DMS114 treated with DMSO at 0.1 percent for 48 hours (cell line): Measurements from ENCODE around the gene ITGB2.
"Not testable (repeated sequence)": the region's sequence is repeated elsewhere in the genome, so short reads cannot be mapped to it uniquely, and the experiment has no call there.

ENCODE experiments used
- DNase-seq: peaks from one replicate; lab custom pipeline; 2025; ENCODE audit not compliant: unreplicated experiment; lab: John Stamatoyannopoulos, UW

Gene ITGB2

DNA sequence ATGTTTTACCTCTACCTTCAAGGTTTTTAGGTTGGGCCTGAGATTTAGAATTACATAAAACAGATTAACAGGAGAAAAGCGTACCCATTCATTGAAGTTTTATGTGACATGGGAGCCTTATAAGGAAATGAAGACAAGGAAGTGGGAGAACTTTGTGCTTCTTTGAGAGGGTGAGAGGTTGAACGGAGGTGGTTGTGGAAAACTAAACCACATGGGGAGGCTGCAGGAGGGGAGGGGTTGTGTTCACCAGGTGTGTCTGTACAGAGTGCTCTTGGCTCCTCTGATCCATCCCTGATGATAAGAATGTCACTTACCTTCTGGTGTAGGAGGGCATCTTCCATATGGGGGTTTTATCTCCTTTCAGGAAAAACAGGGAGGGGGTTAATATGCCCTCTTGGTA, 21.9 kb upstream of the ITGB2 start:
- no peak for DNase-seq

DNA sequence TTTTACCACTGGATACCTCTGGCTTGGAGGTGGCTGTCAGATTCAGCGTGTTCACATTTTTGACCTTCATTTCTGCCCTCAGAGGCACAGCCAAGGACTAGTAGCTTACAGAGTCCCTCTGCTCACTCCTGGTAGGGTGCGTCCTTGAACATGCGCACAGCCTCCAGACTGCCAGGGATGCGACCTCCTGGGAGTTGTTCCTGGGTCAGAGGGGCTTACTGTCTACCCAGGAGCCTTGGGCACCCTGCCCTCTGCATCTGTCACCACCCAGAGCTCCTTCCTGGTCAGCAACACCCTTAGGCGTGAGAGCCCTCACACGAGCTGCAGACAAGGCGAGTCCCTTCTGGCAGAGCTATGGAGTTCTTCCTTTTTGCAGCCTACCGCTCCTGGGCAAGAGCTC, 20.9 kb upstream of the ITGB2 start:
- DNase-seq = no peak

DNA sequence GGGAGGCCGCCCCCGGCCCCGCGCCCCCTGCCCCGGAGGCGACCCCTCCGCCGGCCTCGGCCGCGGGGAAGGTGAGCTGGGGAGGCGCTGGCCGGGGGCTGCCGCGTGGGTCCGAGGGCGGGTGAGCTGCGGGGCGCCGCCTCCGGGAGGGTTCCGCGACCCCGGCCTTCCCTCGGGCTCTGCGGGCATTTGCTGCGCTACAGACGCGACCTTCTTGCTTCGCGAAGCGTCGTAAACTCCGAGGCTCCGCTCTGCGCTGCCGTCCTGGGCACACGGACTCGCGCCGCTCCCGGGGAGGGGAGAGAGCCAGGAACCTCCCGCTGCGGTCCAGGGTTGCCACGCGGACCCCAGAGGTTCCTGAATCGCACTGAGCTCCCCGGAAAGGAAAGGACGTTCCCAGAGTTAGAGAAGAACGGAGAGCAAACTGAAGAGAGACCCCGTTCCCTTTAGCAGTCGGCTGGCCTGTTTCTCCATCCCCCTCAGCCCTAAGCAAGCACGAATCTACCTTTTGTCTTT, 19.5 kb upstream of the ITGB2 start:
- DNase-seq = no peak

DNA sequence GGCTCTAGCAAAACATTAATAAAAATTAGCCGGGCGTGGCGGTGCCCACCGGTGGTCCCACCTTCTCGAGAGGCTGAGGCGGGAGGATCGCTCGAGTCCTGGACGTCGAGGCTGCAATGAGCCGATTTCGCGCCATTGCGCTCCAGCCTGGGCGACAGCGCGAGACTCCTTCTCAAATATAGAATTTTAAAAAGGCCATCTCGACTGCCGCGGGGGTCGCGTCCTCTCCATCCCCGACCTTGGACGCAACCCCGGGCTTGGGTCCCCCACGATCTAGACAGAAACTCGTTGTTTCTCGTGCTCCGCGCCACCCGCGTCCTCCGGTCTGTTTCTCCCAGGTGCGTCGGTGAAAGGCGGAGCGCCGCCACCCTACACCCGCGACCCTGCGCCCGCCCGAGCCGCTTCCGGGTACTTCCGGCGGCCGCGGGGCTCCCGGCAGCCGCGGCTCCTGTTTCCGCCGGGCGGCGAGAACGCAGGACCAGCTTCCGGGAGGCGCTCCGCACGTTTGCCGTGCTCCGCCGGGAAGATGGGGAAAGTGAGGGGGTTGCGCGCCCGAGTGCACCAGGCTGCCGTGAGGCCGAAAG, 18.9 kb upstream of the ITGB2 start, which contains the start of gene SLX9:
Gene SLX9, plus strand, starts transcription at position 498 of the 584 bp plus-strand sequence. Its CDS starts 29 bp downstream, at position 527.
- DNase-seq = peak; percentile 38

DNA sequence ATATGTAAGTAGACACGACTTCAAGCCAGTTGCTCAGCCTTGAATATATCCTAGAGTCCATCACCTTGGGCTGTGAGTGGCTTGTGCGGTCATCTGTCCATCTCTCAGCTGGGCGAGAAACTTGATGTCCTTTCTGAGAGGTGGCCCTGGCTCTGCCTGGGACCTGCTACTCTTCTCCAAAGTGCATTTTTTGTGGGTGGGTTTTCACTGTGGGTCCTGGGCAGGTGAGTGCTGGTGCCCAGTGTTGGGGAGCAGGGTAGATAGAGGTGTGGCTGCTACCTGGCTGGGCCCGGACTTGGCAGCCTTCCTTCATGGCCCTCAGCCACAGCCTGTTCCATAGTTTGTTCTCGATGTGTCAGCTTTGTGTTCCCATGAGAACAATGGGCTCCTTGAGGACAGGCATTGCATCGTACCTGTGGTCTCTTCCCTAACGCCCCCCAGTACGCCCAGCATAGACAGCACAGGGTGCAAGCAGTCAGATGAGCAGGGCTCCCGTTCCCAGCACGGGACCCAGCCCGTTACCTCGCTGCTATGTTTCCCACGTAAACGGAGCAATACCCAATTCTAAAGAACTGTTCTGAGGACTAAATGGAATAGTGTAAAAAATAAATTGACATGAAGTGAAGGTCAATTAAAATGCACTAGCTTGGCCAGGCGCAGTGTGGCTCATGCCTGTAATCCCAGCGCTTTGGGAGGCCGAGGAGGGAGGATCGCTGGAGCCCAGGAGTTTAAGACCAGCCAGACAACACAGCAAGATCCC, 18.3 kb upstream of the ITGB2 start:
- no peak for DNase-seq

DNA sequence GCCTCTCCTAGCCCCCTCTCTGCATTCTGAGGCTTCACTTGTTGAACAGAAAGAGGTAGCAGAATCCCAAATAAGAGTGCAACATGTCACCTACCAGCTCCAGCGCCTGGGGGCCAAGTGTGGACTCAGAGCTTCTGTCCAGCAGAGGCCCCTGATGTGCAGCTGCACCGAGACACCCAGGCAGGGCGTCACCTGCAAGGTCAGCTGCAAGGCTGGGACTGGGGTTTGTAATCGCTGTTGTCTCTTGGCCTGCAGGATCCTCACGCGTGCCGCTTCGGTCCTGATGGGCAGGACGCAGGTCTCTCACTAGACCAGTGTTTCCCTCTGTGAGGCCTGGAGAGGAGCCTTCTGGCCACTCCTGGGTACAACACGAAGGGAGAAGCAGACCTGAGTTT, 14.8 kb upstream of the ITGB2 start:
- no peak for DNase-seq

DNA sequence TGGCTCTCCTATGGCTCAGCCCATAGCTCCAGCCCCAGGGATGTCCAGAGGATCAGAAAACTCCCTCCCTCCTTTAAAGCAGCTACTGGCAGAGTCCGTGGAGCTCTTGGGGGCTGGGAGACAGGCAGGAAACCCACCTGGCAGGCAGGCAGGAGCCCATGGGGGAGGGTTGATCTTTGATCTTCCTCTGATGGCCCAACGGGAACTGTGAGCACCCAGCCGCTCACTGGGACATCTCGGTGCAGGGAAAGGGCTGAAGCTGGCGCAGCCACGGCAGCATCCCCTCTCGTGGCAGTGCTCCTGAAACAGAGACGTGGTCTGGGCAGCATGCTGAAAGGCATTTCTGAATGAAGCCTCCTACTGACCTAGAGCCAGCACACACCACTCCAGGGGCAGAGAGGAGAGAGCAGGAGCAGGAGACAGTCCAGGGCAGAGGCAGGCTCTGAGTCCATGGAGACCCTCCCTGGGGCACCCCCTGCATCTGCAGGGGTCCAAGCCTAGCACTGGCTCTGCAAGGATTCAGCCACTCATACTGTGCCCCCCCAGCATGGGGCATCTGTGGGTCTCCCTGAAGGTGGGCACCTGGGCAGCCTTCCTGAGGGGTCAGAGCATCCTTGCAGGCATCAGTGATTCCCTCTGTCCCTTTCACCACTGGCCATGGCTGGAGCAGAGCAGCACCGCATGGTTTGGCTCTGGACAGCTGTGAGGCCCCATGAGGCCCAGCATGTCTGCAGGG, 14.3 kb upstream of the ITGB2 start:
- no peak for DNase-seq

DNA sequence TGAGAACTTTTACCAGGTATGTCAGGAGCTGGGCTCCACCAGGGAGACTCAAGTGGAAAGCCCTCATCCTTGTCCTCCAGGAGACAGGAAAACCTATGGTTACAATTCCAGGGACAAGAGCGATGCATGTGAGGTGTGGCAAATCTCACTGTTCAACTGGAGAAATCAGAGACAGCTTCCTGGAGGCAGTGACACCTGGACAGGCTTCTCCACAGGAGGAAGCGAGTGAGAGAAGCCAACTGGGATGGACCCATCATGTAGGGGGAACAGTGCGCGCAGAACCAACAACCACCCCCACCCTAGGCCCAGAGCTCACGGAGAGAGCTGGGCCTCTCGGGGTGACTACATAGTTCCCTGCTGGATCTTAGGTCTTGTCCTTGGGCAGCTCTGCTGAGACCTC, 13.6 kb upstream of the ITGB2 start:
- DNase-seq = no peak

DNA sequence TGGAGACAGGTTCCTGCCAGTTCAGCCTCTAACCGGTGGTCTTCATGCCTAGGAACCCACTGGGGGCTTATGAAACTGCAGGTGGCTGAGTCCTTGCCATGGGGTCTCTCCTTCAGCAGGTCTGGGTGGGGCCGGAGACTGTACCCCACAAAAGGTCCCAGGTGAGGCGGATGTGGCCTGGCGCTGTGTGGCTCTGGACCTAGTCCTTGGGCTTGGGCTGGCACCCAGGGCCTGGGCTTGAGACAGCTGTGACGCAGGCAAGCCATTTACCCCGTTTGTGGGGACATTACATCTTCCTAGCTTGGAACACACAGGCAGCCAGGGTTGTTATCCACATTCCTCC, 13.2 kb upstream of the ITGB2 start:
- no peak for DNase-seq

DNA sequence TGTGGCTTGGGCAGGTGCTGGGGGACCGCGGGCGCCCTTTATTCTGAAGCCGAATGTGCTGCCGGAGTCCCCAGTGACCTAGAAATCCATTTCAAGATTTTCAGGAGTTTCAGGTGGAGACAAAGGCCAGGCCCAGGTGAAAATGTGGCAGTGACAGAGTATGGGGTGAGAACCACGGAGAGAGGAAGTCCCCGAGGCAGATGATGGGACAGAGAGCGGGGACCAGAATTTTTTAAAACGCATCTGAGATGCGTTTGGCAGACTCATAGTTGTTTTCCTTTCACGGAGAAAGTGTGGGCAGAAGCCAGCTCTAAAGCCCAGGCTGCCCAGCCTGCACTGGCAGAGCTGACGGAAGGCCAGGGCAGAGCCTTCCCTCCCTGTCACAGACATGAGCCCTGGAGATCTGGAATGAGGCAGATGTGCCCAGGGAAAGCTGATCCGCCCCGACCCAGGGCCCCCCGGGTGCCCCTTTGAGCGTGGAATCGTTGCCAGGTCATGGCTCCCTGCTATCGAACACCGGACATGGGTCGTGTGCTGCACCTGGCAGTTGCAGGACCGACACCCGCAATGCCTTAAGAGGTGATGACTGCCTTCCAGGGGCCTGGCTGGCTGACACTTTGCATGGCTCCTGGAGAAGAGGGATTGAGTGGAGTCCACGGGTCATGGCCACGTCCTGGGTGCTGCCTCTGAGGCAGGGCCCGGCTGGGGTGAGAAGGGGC, 12.7 kb upstream of the ITGB2 start:
- DNase-seq = no peak

DNA sequence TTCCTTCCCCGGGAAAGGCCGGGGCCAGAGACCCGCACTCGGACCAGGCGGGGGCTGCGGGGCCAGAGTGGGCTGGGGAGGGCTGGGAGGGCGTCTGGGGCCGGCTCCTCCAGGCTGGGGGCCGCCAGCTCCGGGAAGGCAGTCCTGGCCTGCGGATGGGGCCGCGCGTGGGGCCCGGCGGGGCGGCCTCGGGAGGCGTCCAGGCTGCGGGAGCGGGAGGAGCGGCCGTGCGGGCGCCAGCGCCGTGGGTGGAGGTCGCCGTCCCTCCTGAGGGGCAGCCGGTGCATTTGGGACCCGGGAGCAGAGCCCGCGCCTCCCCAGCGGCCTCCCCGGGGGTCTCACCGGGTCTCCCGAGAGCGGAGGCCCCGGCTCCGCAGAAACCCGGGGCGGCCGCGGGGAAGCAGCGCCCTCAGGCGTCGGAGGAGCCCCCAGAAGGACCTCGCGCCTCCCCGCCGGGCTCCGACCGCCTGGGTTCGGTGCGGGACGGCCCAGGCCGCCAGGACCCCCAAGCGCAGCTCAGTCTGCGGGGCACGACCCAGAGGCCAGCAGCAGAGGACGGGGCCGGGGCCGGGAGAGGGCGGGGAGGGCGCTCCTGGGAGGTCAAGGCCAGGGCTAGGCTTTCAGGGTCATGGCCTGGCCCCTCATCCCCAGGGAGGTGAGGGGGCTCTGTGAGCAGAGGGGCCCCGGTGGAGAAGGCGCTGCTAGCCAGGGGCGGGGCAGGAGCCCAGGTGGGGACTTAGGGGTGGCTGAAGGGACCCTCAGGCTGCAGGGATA, 11.9 kb upstream of the ITGB2 start:
- no peak for DNase-seq

DNA sequence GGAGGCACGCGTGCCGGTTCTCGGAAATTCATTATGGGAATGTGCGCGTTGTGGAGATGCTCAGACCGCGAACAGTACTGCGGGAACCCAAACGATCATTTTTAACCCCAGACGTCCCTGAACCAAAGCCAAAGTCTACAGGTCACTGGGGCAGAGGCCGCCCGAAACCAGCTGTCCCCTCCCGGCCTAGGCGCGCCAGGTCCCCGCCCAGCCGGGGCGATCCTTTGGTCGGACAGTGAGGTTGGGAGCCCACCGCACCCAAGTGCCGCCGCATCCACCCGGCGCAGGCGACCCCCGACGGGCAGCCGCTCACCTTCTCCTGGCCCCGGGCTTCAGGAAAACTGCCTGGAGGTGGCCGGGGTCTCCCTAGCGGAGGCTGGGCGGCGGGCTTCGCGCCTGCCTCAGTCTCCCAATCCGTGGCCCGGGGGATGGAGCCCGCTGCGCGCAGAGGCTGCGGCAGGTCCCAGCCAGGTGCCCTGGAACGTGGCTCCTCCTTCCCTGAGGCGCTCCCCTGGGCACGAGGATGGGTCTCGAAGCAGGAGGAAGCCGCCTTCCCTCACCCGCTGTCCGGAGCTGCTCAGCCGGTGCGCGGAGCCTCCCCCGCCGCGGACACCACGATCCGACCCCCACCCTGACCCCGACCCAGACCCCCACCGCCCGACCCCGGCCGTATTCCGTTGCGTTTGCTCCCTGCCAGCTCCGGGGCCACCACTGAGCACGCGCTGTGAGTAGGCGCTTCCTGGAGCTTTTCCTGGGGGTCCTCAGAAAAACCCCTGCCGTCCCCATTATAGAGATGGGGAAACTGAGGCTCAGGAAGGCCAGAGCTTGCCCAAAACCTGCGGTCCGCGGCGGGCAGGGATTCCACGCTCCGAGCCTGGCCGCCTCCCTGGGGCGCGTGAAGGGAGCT, 11.1 kb upstream of the ITGB2 start:
- DNase-seq = no peak

DNA sequence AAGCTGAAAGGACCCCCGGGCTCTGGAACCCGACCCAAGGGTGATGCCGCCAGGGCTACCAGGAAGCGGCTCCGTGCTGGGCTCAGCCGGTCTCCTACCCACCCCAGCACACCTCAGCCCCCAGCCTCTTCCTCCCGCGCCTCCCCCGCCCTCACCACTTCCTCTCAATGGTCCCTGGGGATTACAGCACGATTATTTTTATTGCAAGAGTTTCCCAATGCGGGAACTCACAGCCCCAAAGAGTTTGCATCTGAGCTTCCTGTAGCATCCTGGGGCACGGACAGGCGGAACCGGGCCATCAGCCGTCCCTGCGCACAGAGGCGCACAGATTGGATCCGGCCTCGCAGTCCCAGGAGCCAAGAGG, 10.4 kb upstream of the ITGB2 start:
- no peak for DNase-seq

DNA sequence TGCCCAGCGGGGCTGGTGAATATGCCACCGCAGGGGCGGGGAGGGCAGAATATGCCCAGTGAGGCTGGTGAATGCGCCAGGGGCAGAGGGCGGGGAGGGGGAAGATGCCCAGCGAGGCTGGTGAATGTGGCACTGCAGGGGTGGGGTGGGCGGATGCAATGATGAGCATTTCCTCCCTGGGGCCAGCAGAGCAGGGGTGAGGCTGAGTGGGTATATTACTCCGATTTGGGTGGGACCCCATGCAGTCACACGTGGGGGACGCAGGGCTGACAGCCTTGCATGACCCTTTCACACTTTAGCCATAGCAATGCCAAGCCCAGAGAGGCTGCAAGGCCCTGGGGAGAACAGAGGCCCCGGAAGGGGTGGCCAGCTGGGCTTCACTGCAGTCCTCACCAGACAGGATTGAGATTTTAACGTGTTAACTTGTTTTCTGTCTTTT, 9.9 kb upstream of the ITGB2 start:
- no peak for DNase-seq

DNA sequence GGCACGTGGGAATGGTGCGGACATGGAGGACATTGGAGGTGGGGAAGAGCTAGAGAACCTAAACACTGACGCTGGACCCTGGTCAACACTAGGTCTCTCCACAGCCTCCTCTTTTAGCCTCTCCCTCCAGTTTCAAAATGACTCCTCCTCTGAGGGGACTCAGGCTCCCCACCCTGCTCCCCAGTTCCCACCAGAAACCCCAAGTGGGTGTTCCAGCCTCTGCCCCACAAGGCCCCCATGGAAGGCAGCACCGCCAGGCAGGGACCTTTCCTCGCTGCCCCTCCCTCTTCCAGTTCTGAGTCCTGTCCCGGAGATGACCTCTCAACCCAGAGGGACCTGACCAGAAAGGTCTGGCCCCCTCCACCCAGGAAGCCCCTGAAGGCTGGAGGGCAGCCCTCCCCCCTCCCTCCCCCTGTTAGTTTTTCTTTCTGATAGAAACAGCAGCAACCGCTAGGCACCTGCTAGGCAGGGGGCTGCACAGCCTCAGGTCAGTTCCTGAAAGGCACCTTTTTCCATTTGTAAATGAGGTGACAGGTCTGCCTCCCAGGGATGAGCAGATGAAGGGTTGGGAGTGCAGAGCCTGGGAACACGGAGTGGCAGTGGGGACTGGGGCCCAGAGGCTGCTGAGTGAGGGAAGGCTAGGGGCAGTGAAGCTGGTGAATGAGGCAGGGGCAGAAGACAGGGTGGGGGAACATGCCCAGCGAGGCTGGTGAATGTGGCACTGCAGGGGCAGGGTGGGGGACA, 9.3 kb upstream of the ITGB2 start:
- DNase-seq = no peak

DNA sequence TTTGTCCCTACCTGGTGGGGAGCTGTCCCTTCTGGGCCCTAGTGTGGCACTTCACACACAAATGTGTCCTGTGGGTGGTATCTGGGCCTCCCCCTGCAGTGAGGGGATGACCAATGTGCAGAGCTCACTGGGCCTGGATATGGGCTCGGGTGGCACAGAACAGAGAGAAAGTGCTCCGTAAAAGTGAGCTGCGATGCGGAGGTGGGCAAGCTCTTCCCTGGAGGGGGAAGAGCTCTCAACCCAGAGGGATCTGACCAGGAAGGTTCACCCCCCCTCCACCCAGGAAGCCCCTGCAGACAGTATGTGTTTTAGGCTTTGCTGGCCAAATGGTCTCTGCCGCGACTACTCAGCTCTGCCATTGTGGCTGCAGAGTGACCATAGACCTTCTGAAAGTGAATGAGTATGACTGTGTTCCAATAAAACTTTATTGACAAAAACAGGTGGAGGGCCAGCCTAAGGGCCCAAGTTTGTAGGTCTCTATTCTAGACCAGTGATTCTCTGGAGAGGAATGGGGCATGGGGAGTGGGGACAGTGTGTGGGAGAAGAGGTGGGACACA, 8.6 kb upstream of the ITGB2 start:
- no peak for DNase-seq

DNA sequence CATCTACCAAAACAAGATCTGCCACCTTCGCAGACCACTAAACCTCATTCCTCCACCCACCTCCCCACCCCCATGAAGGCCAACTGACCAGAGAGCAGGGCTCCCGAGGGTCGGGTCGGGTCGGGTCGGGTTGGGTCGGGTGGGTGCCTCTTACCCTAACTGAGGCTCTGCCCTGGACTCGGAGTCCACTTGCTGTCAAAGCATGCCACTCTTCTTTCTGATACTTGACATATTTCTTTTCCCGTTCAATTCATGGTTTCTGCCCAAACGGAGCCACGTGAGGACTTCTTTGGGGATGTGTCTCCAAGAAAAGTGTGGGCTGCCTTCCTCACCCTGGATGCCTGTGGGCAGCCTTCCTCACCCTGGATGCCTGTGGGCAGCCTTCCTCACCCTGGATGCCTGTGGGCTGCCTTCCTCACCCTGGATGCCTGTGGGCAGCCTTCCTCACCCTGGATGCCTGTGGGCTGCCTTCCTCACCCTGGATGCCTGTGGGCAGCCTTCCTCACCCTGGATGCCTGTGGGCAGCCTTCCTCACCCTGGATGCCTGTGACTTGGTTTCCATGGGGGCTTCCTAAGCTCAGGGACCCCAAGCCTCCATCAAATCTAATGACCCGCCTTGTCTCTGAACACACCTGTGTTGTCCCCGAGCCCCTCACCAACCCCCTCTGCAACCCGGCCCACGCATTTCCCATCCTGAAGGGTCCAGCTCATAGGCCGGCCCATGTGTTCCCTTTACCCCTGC, 8.0 kb upstream of the ITGB2 start:
- not testable (repeated sequence) for DNase-seq
